Activated T-helper 2 cell treated with anti-CD3 and anti-CD28 coated beads, Interferon-gamma antibody, Interleukin-2, Interleukin-4, amounts not matched to agents 10 μg/mL and 5 μg/mL and 100 μg/mL, durations not matched to agents 14 hours and 24 hours and 36 hours (primary cell): Measurements from ENCODE around the gene ALG12. TPM values are rescaled to one million over a fixed set of nuclear protein-coding genes. Genes with fewer than 3 reads are reported as not detected.

Source experiments
- DNase-seq: peaks from one replicate; pipeline ENCODE4 v3.0.0; 2021; ENCODE audit warnings: low spot score
- H3K27ac Mint-ChIP-seq: one replicate; pipeline ENCODE4 v1.8.0; 2021; ENCODE audit warnings: mixed read lengths
- H3K27me3 Mint-ChIP-seq: one replicate; pipeline ENCODE4 v1.8.0; 2021; ENCODE audit warnings: low read depth, mixed read lengths
- H3K36me3 Mint-ChIP-seq: one replicate; pipeline ENCODE4 v1.8.0; 2021; ENCODE audit warnings: low read depth, mixed read lengths
- H3K4me1 Mint-ChIP-seq: one replicate; pipeline ENCODE4 v1.8.0; 2021; ENCODE audit warnings: low read depth, mixed read lengths
- H3K4me3 Mint-ChIP-seq: one replicate; pipeline ENCODE4 v1.8.0; 2021; ENCODE audit warnings: low read depth, mild to moderate bottlenecking, moderate library complexity, mixed read lengths
- H3K9me3 Mint-ChIP-seq: one replicate; pipeline ENCODE4 v1.8.0; 2021; ENCODE audit warnings: mixed read lengths
- intact Hi-C: fragments of 100-400 bp; cut with micrococcal nuclease; formaldehyde crosslinking; loops from one replicate; pipeline ENCODE4 v1.15.1; 2023
- total RNA-seq: library from RNA; stranded (reverse); gene quantifications from 2 replicates; pipeline ENCODE4 v1.2.3, GENCODE V29; 2022

ALG12 gene
- total RNA-seq = 15.5 and 16.5 TPM in 2 replicates

GRCh38 chr22:49917974-49918910, at the start of gene ALG12, which contains the start of gene CRELD2:
ALG12 (minus strand) TSS chr22:49918438; CDS start chr22:49913765, 4,673 bp downstream.
CRELD2 (plus strand) TSS chr22:49918634; CDS start chr22:49918770, 136 bp downstream.
- Mint-ChIP-seq H3K27ac (peak within 1 kb of the TSS; percentile 83), H3K9me3 (no peaks in the 10 kb centered on the region), H3K4me3 (peak within 1 kb of the TSS; percentile 87), H3K36me3 (peaks cover 10% of the 10 kb centered on the region), H3K27me3 (no peaks in the 10 kb centered on the region), H3K4me1 (peaks cover 17% of the 10 kb centered on the region)
- intact Hi-C loops = loop anchor here (1.0 to 5.0 kb wide), 4 partner anchors 42 to 151 kb away; partner anchors contain the start of genes PIM3 and ZBED4
- DNase-seq = peak; percentile 95

GRCh38 chr22:49967706-49968208, 49.5 kb upstream of the ALG12 start:
- Mint-ChIP-seq H3K4me3 (no peak overlapping the region), H3K36me3 (peaks cover 32% of the 10 kb centered on the region), H3K9me3 (no peaks in the 10 kb centered on the region), H3K27me3 (no peaks in the 10 kb centered on the region), H3K27ac (no peak overlapping the region), H3K4me1 (peaks cover 22% of the 10 kb centered on the region)
- intact Hi-C loops = no loop called here
- no peak for DNase-seq

- peak overlapping the region; percentile 42 for H3K27ac Mint-ChIP-seq
- H3K4me3 Mint-ChIP-seq = no peak overlapping the region
- peak; percentile 12 for DNase-seq
- H3K36me3 Mint-ChIP-seq = peaks cover 38% of the 10 kb centered on the region
- peaks cover 22% of the 10 kb centered on the region for H3K4me1 Mint-ChIP-seq
- H3K9me3 Mint-ChIP-seq = no peaks in the 10 kb centered on the region
- intact Hi-C loops = no loop called here
- H3K27me3 Mint-ChIP-seq = no peaks in the 10 kb centered on the region
These were observed 48.8 kb upstream of the ALG12 start for GRCh38 chr22:49966774-49967705.

GRCh38 chr22:49966041-49966773, 48.0 kb upstream of the ALG12 start:
- intact Hi-C loops = no loop called here
- Mint-ChIP-seq H3K36me3 (peaks cover 44% of the 10 kb centered on the region), H3K4me1 (peaks cover 22% of the 10 kb centered on the region), H3K4me3 (peak overlapping the region; percentile 33), H3K9me3 (no peaks in the 10 kb centered on the region), H3K27me3 (no peaks in the 10 kb centered on the region), H3K27ac (peak overlapping the region; percentile 22)
- DNase-seq = no peak

- Mint-ChIP-seq H3K36me3 (peaks cover 44% of the 10 kb centered on the region), H3K4me1 (peaks cover 18% of the 10 kb centered on the region), H3K27ac (no peak overlapping the region), H3K27me3 (no peaks in the 10 kb centered on the region), H3K4me3 (peak overlapping the region; percentile 80), H3K9me3 (no peaks in the 10 kb centered on the region)
- no peak for DNase-seq
- intact Hi-C loops = no loop called here
These were observed 47.1 kb upstream of the ALG12 start for GRCh38 chr22:49965091-49966040.

- DNase-seq = no peak
- H3K9me3 Mint-ChIP-seq = no peaks in the 10 kb centered on the region
- peaks cover 44% of the 10 kb centered on the region for H3K36me3 Mint-ChIP-seq
- peak overlapping the region; percentile 74 for H3K27ac Mint-ChIP-seq
- H3K4me3 Mint-ChIP-seq = peak overlapping the region; percentile 80
- H3K4me1 Mint-ChIP-seq = peaks cover 16% of the 10 kb centered on the region
- intact Hi-C loops = no loop called here
- no peaks in the 10 kb centered on the region for H3K27me3 Mint-ChIP-seq
These were observed 46.2 kb upstream of the ALG12 start for GRCh38 chr22:49964136-49965090.

GRCh38 chr22:49963647-49964026, 45.4 kb upstream of the ALG12 start:
- Mint-ChIP-seq H3K4me1 (peaks cover 20% of the 10 kb centered on the region), H3K27me3 (no peaks in the 10 kb centered on the region), H3K27ac (peak overlapping the region; percentile 74), H3K9me3 (no peaks in the 10 kb centered on the region), H3K4me3 (peak overlapping the region; percentile 80), H3K36me3 (peaks cover 44% of the 10 kb centered on the region)
- DNase-seq = no peak
- intact Hi-C loops = loop anchor here (2.0 kb wide), 1 partner anchor 13 kb away; no protein-coding TSS in a partner anchor

DNA sequence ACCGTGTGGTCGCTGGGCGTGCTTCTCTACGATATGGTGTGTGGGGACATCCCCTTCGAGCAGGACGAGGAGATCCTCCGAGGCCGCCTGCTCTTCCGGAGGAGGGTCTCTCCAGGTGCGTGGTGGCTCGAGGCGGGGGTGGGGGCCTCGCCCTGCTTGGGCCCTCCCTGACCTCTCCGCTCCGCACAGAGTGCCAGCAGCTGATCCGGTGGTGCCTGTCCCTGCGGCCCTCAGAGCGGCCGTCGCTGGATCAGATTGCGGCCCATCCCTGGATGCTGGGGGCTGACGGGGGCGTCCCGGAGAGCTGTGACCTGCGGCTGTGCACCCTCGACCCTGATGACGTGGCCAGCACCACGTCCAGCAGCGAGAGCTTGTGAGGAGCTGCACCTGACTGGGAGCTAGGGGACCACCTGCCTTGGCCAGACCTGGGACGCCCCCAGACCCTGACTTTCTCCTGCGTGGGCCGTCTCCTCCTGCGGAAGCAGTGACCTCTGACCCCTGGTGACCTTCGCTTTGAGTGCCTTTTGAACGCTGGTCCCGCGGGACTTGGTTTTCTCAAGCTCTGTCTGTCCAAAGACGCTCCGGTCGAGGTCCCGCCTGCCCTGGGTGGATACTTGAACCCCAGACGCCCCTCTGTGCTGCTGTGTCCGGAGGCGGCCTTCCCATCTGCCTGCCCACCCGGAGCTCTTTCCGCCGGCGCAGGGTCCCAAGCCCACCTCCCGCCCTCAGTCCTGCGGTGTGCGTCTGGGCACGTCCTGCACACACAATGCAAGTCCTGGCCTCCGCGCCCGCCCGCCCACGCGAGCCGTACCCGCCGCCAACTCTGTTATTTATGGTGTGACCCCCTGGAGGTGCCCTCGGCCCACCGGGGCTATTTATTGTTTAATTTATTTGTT, 44.8 kb upstream of the ALG12 start:
- Mint-ChIP-seq H3K36me3 (peaks cover 44% of the 10 kb centered on the region), H3K27ac (peak overlapping the region; percentile 76), H3K4me1 (peaks cover 21% of the 10 kb centered on the region), H3K9me3 (no peaks in the 10 kb centered on the region), H3K27me3 (no peaks in the 10 kb centered on the region), H3K4me3 (peak overlapping the region; percentile 80)
- intact Hi-C loops = loop anchor here (1.0 to 2.0 kb wide), 2 partner anchors 14 to 27 kb away; no protein-coding TSS in a partner anchor
- no peak for DNase-seq

- Mint-ChIP-seq H3K4me1 (peaks cover 18% of the 10 kb centered on the region), H3K36me3 (peaks cover 40% of the 10 kb centered on the region), H3K9me3 (no peaks in the 10 kb centered on the region), H3K4me3 (peak overlapping the region; percentile 90), H3K27ac (peak overlapping the region; percentile 90), H3K27me3 (no peaks in the 10 kb centered on the region)
- DNase-seq = peak; percentile 54
- intact Hi-C loops = loop anchor here (1.0 to 2.0 kb wide), 2 partner anchors 15 to 26 kb away; no protein-coding TSS in a partner anchor
These were observed 43.9 kb upstream of the ALG12 start for GRCh38 chr22:49962012-49962750.
